Kidney (tissue), 14 donors: ENCODE data around the gene AKAP3. TPM values are rescaled to one million over a fixed set of nuclear protein-coding genes. Genes with fewer than 3 reads are reported as not detected.

Experiments used
- DNase-seq, 5 donors: peaks; one replicate each; pipeline ENCODE4 v3.0.0-alpha.2; 2013 to 2020
- FAIRE-seq: peaks from 2 replicates; lab custom pipeline; 2012; peaks lifted over from hg19 to GRCh38; lab: Jason Lieb, UNC
- H3K27ac ChIP-seq, 2 donors: one replicate each; pipeline ENCODE4 v1.7.0; 2013; ENCODE audit warnings: low read depth in 2 of 2, low read length in 2 of 2, inconsistent platforms in 1 of 2
- H3K27me3 ChIP-seq: one replicate; pipeline ENCODE4 v1.7.1; 2013; ENCODE audit warnings: low read length, inconsistent platforms; ENCODE audit not compliant: control insufficient read depth, insufficient read depth
- H3K36me3 ChIP-seq, 3 donors: one replicate each; pipeline versions ENCODE4 v1.7.0 to v1.7.1; 2013; ENCODE audit warnings: low read length in 3 of 3, control low read depth in 1 of 3, inconsistent platforms in 1 of 3; ENCODE audit not compliant: insufficient read depth in 3 of 3, control insufficient read depth in 2 of 3
- H3K4me1 ChIP-seq, 3 donors: one replicate each; pipeline versions ENCODE4 v1.7.0 to v1.7.1; 2013; ENCODE audit warnings: low read length in 3 of 3, inconsistent platforms in 1 of 3, low read depth in 1 of 3; ENCODE audit not compliant: control insufficient read depth in 2 of 3, insufficient read depth in 2 of 3
- H3K4me3 ChIP-seq, 3 donors: one replicate each; pipeline versions ENCODE4 v1.7.0 to v1.8.1; 2013; ENCODE audit warnings: low read length in 3 of 3, control low read depth in 1 of 3, inconsistent platforms in 1 of 3
- H3K9ac ChIP-seq, 3 donors: one replicate each; pipeline versions ENCODE4 v1.7.0 to v1.7.1; 2013; ENCODE audit warnings: low read length in 3 of 3, control low read depth in 1 of 3, inconsistent platforms in 1 of 3
- H3K9me3 ChIP-seq, 3 donors: one replicate each; pipeline versions ENCODE4 v1.7.0 to v1.7.1; 2013; ENCODE audit warnings: low read length in 3 of 3, control low read depth in 1 of 3, inconsistent platforms in 1 of 3; ENCODE audit not compliant: control insufficient read depth in 2 of 3, insufficient read depth in 1 of 3
- CTCF ChIP-seq: IDR thresholded peaks from 3 replicates; pipeline ENCODE4 v1.5.1; 2012; ENCODE audit warnings: mild to moderate bottlenecking, moderate library complexity, borderline replicate concordance; ENCODE audit not compliant: insufficient read depth; ENCODE audit errors: extremely low read depth
- intact Hi-C: fragments of 100-400 bp; cut with DNase I; formaldehyde crosslinking; loops from one replicate; pipeline ENCODE4 v1.11.1; 2022
- polyA plus RNA-seq: library from polyadenylated mRNA; stranded (reverse); fragments of 350-450 nt; fragmentation: Illumina TruSeq; extraction: RNeasy Lipid Tissue Mini Kit (QIAGEN cat#74804); gene quantifications from one replicate; pipeline ENCODE4 v1.2.3, GENCODE V29; 2014; ENCODE audit warnings: low read depth, low replicate concordance; ENCODE audit not compliant: insufficient read depth
- total RNA-seq: library from RNA; stranded (reverse); fragmentation: NEBNext Ultra II Directional; extraction: Animal tissue kit (Norgen Biotek cat#: 25700); gene quantifications from one replicate; pipeline ENCODE4 v1.2.1, GENCODE V29; 2021
- donor health status: control.
- donor health status: control.
- donor health status: control.
- donor health status: control.
- donor health status: control.
- donor health status: DM: yes; HTN: yes; CAD: no.
- donor health status: Normal renal cell carcinoma (clear cell type).

AKAP3 gene
- total and polyA plus RNA-seq, 2 donors from 2014 or later, result 2.3 to 2.7 TPM

GRCh38 chr12:4603421-4603820, 45.4 kb downstream of the AKAP3 start:
- H3K27ac ChIP-seq, result no peak overlapping the region
- no peaks in the 10 kb centered on the region for H3K27me3 ChIP-seq
- H3K4me1 ChIP-seq, result no peaks in the 10 kb centered on the region
- no peak for TF ChIP-seq CTCF
- H3K36me3 ChIP-seq, result no peaks in the 10 kb centered on the region
- no peak overlapping the region for H3K4me3 ChIP-seq
- FAIRE-seq, result no peak
- H3K9me3 ChIP-seq, result no peaks in the 10 kb centered on the region
- no peak for DNase-seq
- intact Hi-C loops, result no loop called here
- no peak overlapping the region for H3K9ac ChIP-seq

- DNase-seq, result no peak
- no peak overlapping the region for H3K4me3 ChIP-seq
- no peak for FAIRE-seq
- intact Hi-C loops, result no loop called here
- H3K4me1 ChIP-seq, result no peaks in the 10 kb centered on the region
- H3K36me3 ChIP-seq, result no peaks in the 10 kb centered on the region
- TF ChIP-seq CTCF, result no peak
- no peak overlapping the region for H3K9ac ChIP-seq
- H3K27ac ChIP-seq, result no peak overlapping the region
- H3K27me3 ChIP-seq, result no peaks in the 10 kb centered on the region
- H3K9me3 ChIP-seq, result no peaks in the 10 kb centered on the region
These were observed 53.0 kb downstream of the AKAP3 start for GRCh38 chr12:4595881-4596280.

GRCh38 chr12:4591180-4591687, 57.6 kb downstream of the AKAP3 start:
- Histone ChIP-seq H3K4me1 (no peaks in the 10 kb centered on the region), H3K4me3 (no peak overlapping the region), H3K9ac (no peak overlapping the region), H3K9me3 (no peaks in the 10 kb centered on the region), H3K36me3 (no peaks in the 10 kb centered on the region), H3K27me3 (no peaks in the 10 kb centered on the region), H3K27ac (no peak overlapping the region)
- DNase-seq, result no peak
- intact Hi-C loops, result no loop called here
- no peak for FAIRE-seq
- no peak for TF ChIP-seq CTCF

- DNase-seq, result no peak
- intact Hi-C loops, result no loop called here
- H3K4me1 ChIP-seq, result no peaks in the 10 kb centered on the region
- TF ChIP-seq CTCF, result no peak
- no peak overlapping the region for H3K9ac ChIP-seq
- no peaks in the 10 kb centered on the region for H3K36me3 ChIP-seq
- no peak overlapping the region for H3K27ac ChIP-seq
- FAIRE-seq, result no peak
- no peak overlapping the region for H3K4me3 ChIP-seq
- H3K27me3 ChIP-seq, result no peaks in the 10 kb centered on the region
- no peaks in the 10 kb centered on the region for H3K9me3 ChIP-seq
These were observed 58.9 kb downstream of the AKAP3 start for GRCh38 chr12:4589941-4590340.
